CD4-positive, alpha-beta T cell (primary cell): ENCODE results near the gene GLP1R. TPM values are rescaled to one million over a fixed set of nuclear protein-coding genes. Genes with fewer than 3 reads are reported as not detected.

Source experiments
- ATAC-seq: fragments of 200-7000 bp; cut with Tn5 transposase; one replicate; pipeline ENCODE4 v1.10.0; 2022; ENCODE audit warnings: mild to moderate bottlenecking; ENCODE audit not compliant: poor library complexity
- CTCF ChIA-PET: fragments of 350-600 bp; sonication (Branson Sonifier 250); formaldehyde crosslinking; loops from one replicate; lab custom pipeline; 2021; ENCODE audit warnings: antibody characterized with exemption, inconsistent platforms; lab: Charles Lee
- POLR2A ChIA-PET: fragments of 350-600 bp; sonication (Branson Sonifier 250); formaldehyde crosslinking; loops from one replicate; lab custom pipeline; 2021; ENCODE audit warnings: antibody characterized with exemption, inconsistent platforms; lab: Charles Lee
- DNase-seq, 14 experiments: peaks; one replicate each; pipeline ENCODE4 v3.0.0-alpha.2; 2013 to 2020; ENCODE audit warnings: mixed read lengths in 2 of 14
- H3K27ac ChIP-seq, 2 donors: one replicate each; pipeline versions ENCODE4 v1.5.1 to v1.7.0; 2013; ENCODE audit warnings: low read length in 2 of 2, low read depth in 1 of 2, mild to moderate bottlenecking in 1 of 2
- H3K27me3 ChIP-seq, 2 experiments: 1 replicate in 1 of 2; 2 replicates in 1 of 2; pipeline versions ENCODE4 v1.6.1 to v1.7.0; 2013; ENCODE audit warnings: low read length in 2 of 2, control low read depth in 1 of 2, mild to moderate bottlenecking in 1 of 2, moderate library complexity in 1 of 2; ENCODE audit not compliant: insufficient read depth in 2 of 2, control insufficient read depth in 1 of 2
- H3K36me3 ChIP-seq: one replicate; pipeline ENCODE4 v1.6.1; 2013; ENCODE audit warnings: low read length, control low read depth; ENCODE audit not compliant: insufficient read depth
- H3K4me1 ChIP-seq: one replicate; pipeline ENCODE4 v1.6.1; 2013; ENCODE audit warnings: low read length, control low read depth; ENCODE audit not compliant: insufficient read depth
- H3K4me3 ChIP-seq: one replicate; pipeline ENCODE4 v1.5.1; 2013; ENCODE audit warnings: mild to moderate bottlenecking, low read length, moderate library complexity
- H3K9me3 ChIP-seq, 2 experiments: 1 replicate in 1 of 2; 2 replicates in 1 of 2; pipeline versions ENCODE4 v1.6.1 to v1.7.0; 2013; ENCODE audit warnings: low read length in 2 of 2, mild to moderate bottlenecking in 2 of 2, control low read depth in 1 of 2, moderate library complexity in 1 of 2; ENCODE audit not compliant: control insufficient read depth in 1 of 2, insufficient read depth in 1 of 2
- H3K27ac Mint-ChIP-seq: one replicate; pipeline ENCODE4 v1.8.0; 2020; ENCODE audit warnings: mixed read lengths
- H3K27me3 Mint-ChIP-seq: one replicate; pipeline ENCODE4 v1.8.0; 2021; ENCODE audit warnings: mixed read lengths
- H3K36me3 Mint-ChIP-seq: one replicate; pipeline ENCODE4 v1.8.0; 2021; ENCODE audit warnings: low read depth, mixed read lengths
- H3K4me1 Mint-ChIP-seq: one replicate; pipeline ENCODE4 v1.8.0; 2021; ENCODE audit warnings: low read depth, mixed read lengths
- H3K4me3 Mint-ChIP-seq: one replicate; pipeline ENCODE4 v1.8.0; 2020; ENCODE audit warnings: mild to moderate bottlenecking, mixed read lengths
- H3K9me3 Mint-ChIP-seq: one replicate; pipeline ENCODE4 v1.8.0; 2020; ENCODE audit warnings: mixed read lengths
- CTCF ChIP-seq: fragments of 200-600 bp; IDR thresholded peaks from one replicate; pipeline ENCODE4 v1.8.0; 2022; ENCODE audit warnings: antibody characterized with exemption, mild to moderate bottlenecking
- intact Hi-C, 2 experiments: fragments of 100-400 bp; cut with DNase I in 1 of 2; cut with micrococcal nuclease in 1 of 2; formaldehyde crosslinking; loops; one replicate each; pipeline versions ENCODE4 v1.15.1 to v1.9.0; 2023 to 2025; cut with DNase I, micrococcal nuclease
- total RNA-seq, 174 experiments: library from RNA in 2 of 174; stranded (reverse) in 2 of 174; gene quantifications; one replicate each; pipeline ENCODE4 v1.2.3 and lab custom pipeline; 2021 to 2026

GLP1R gene
- total RNA-seq, 2 experiments from 2014 or later = not detected

GRCh38 chr6:39092124-39092523 lies 43.5 kb downstream of the GLP1R start:
- peaks cover 23 to 28% of the 10 kb centered on the region in 2 experiments for H3K27me3 ChIP-seq
- H3K9me3 ChIP-seq = no peaks in the 10 kb centered on the region
- no peak overlapping the region for H3K27ac ChIP-seq
- ChIA-PET CTCF (no interaction called here), POLR2A (interaction anchor here (0.9 kb wide), 1 partner anchor 10 kb away, joined by 5 read pairs; no protein-coding TSS in a partner anchor)
- H3K27me3 Mint-ChIP-seq = peaks cover 35% of the 10 kb centered on the region
- H3K4me1 ChIP-seq = no peaks in the 10 kb centered on the region
- no peak for TF ChIP-seq CTCF
- intact Hi-C loops = loop anchor here in 1 of 2 experiments (10.0 kb wide), 1 partner anchor 213 kb away; no protein-coding TSS in a partner anchor
- no peak overlapping the region for H3K27ac Mint-ChIP-seq
- no peaks in the 10 kb centered on the region for H3K36me3 ChIP-seq
- no peak overlapping the region for H3K4me3 Mint-ChIP-seq
- H3K9me3 Mint-ChIP-seq = no peaks in the 10 kb centered on the region
- DNase-seq (no peak), ATAC-seq (no peak)
- H3K36me3 Mint-ChIP-seq = no peaks in the 10 kb centered on the region
- no peak overlapping the region for H3K4me3 ChIP-seq
- no peaks in the 10 kb centered on the region for H3K4me1 Mint-ChIP-seq

- no peak for TF ChIP-seq CTCF
- Mint-ChIP-seq H3K9me3 (no peaks in the 10 kb centered on the region), H3K36me3 (no peaks in the 10 kb centered on the region), H3K27ac (no peak overlapping the region), H3K4me1 (no peaks in the 10 kb centered on the region), H3K4me3 (no peak overlapping the region), H3K27me3 (peaks cover 24% of the 10 kb centered on the region)
- CTCF ChIA-PET = no interaction called here
- Histone ChIP-seq H3K4me1 (no peaks in the 10 kb centered on the region), H3K27ac (no peak overlapping the region), H3K36me3 (no peaks in the 10 kb centered on the region), H3K9me3 (no peaks in the 10 kb centered on the region), H3K27me3 (peaks cover 17 to 22% of the 10 kb centered on the region in 2 experiments), H3K4me3 (no peak overlapping the region)
- DNase-seq = no peak
- POLR2A ChIA-PET = interaction anchor here (0.8 kb wide), 1 partner anchor 10 kb away, joined by 3 read pairs; no protein-coding TSS in a partner anchor
- no peak for ATAC-seq
- intact Hi-C loops = loop anchor here in 1 of 2 experiments (10.0 kb wide), 1 partner anchor 212 kb away; no protein-coding TSS in a partner anchor
Observed at GRCh38 chr6:39093149-39093708, 44.6 kb downstream of the GLP1R start.

- no peak overlapping the region for H3K4me3 ChIP-seq
- no peak for DNase-seq
- Mint-ChIP-seq H3K36me3 (no peaks in the 10 kb centered on the region), H3K4me1 (peaks cover 5% of the 10 kb centered on the region), H3K27ac (no peak overlapping the region), H3K4me3 (no peak overlapping the region), H3K9me3 (no peaks in the 10 kb centered on the region), H3K27me3 (peaks cover 7% of the 10 kb centered on the region)
- no peak for ATAC-seq
- POLR2A ChIA-PET = no interaction called here
- no peak overlapping the region for H3K27ac ChIP-seq
- H3K36me3 ChIP-seq = no peaks in the 10 kb centered on the region
- no peaks in the 10 kb centered on the region for H3K9me3 ChIP-seq
- intact Hi-C loops = loop anchor here in 1 of 2 experiments (10.0 kb wide), 1 partner anchor 209 kb away; no protein-coding TSS in a partner anchor
- no peak for TF ChIP-seq CTCF
- peaks cover 0 to 2% of the 10 kb centered on the region in 2 experiments for H3K27me3 ChIP-seq
- peaks cover 2% of the 10 kb centered on the region for H3K4me1 ChIP-seq
- CTCF ChIA-PET = no interaction called here
Observed at GRCh38 chr6:39095578-39095977, 47.0 kb downstream of the GLP1R start.
